Stomach smooth muscle (tissue), 2 donors: ENCODE data around the gene F10.
A peak's percentile ranks its signal among the peaks of the same experiment; 100 is the strongest.
"Not testable (repeated sequence)": the region's sequence is repeated elsewhere in the genome, so short reads cannot be mapped to it uniquely, and the experiment has no call there.

Experiments
- H3K27ac ChIP-seq: one replicate; pipeline ENCODE4 v1.7.0; 2013; ENCODE audit warnings: mild to moderate bottlenecking, low read length, inconsistent platforms
- H3K27me3 ChIP-seq, 2 donors: one replicate each; pipeline ENCODE4 v1.7.0; 2013; ENCODE audit warnings: low read length in 2 of 2; ENCODE audit not compliant: insufficient read depth in 2 of 2, control insufficient read depth in 1 of 2
- H3K36me3 ChIP-seq, 2 donors: one replicate each; pipeline ENCODE4 v1.7.0; 2013; ENCODE audit warnings: low read length in 2 of 2; ENCODE audit not compliant: control insufficient read depth in 2 of 2, insufficient read depth in 2 of 2
- H3K4me1 ChIP-seq: one replicate; pipeline ENCODE4 v1.7.0; 2013; ENCODE audit warnings: low read length; ENCODE audit not compliant: control insufficient read depth, insufficient read depth
- H3K4me3 ChIP-seq, 2 donors: one replicate each; pipeline ENCODE4 v1.7.0; 2013; ENCODE audit warnings: low read length in 2 of 2
- H3K9ac ChIP-seq, 2 donors: one replicate each; pipeline ENCODE4 v1.7.0; 2013; ENCODE audit warnings: low read length in 2 of 2, mild to moderate bottlenecking in 1 of 2
- H3K9me3 ChIP-seq, 2 donors: one replicate each; pipeline ENCODE4 v1.7.0; 2013; ENCODE audit warnings: low read length in 2 of 2; ENCODE audit not compliant: control insufficient read depth in 2 of 2
- donor health status: healthy.
- donor health status: Pancreatic carcinoma.

Gene F10

GRCh38 chr13:113105032-113105920, 17.3 kb upstream of the F10 start, which contains the start of gene F7:
Gene F7, plus strand, starts transcription at chr13:113105791. Its CDS starts 51 bp downstream, at chr13:113105842.
- no peak within 1 kb of the TSS for H3K9ac ChIP-seq
- H3K36me3 ChIP-seq, result no peaks in the 10 kb centered on the region
- no peak within 1 kb of the TSS for H3K4me3 ChIP-seq
- H3K27me3 ChIP-seq, result peaks cover 10 to 14% of the 10 kb centered on the region in 2 donors
- H3K4me1 ChIP-seq, result peaks cover 4% of the 10 kb centered on the region
- no peaks in the 10 kb centered on the region for H3K9me3 ChIP-seq
- no peak within 1 kb of the TSS for H3K27ac ChIP-seq

- peaks cover 11% of the 10 kb centered on the region for H3K4me1 ChIP-seq
- H3K9ac ChIP-seq, result no peak overlapping the region
- peaks cover 14 to 22% of the 10 kb centered on the region in 2 donors for H3K27me3 ChIP-seq
- H3K27ac ChIP-seq, result no peak overlapping the region
- no peaks in the 10 kb centered on the region for H3K9me3 ChIP-seq
- H3K4me3 ChIP-seq, result no peak overlapping the region
- no peaks in the 10 kb centered on the region for H3K36me3 ChIP-seq
Measured at GRCh38 chr13:113105921-113106452, 16.6 kb upstream of the F10 start.

- H3K9ac ChIP-seq, result no peak overlapping the region
- H3K4me3 ChIP-seq, result no peak overlapping the region
- H3K27me3 ChIP-seq, result peaks cover 19 to 23% of the 10 kb centered on the region in 2 donors
- H3K27ac ChIP-seq, result no peak overlapping the region
- no peaks in the 10 kb centered on the region for H3K9me3 ChIP-seq
- no peaks in the 10 kb centered on the region for H3K36me3 ChIP-seq
- H3K4me1 ChIP-seq, result peaks cover 11% of the 10 kb centered on the region
Measured at GRCh38 chr13:113106711-113107351, 15.8 kb upstream of the F10 start.

- H3K36me3 ChIP-seq, H3K9ac ChIP-seq, H3K4me3 ChIP-seq, H3K9me3 ChIP-seq, H3K27ac ChIP-seq: not testable (repeated sequence)
- Histone ChIP-seq H3K27me3 (peaks cover 20 to 28% of the 10 kb centered on the region in 2 donors), H3K4me1 (peaks cover 11% of the 10 kb centered on the region)
Measured at GRCh38 chr13:113108521-113108920, 14.1 kb upstream of the F10 start.

- Histone ChIP-seq H3K9ac (no peak overlapping the region), H3K27me3 (peaks cover 20 to 28% of the 10 kb centered on the region in 2 donors), H3K4me1 (peaks cover 11% of the 10 kb centered on the region), H3K36me3 (no peaks in the 10 kb centered on the region), H3K27ac (no peak overlapping the region), H3K9me3 (no peaks in the 10 kb centered on the region), H3K4me3 (no peak overlapping the region)
Measured at GRCh38 chr13:113109151-113110047, 13.2 kb upstream of the F10 start.

- Histone ChIP-seq H3K36me3 (no peaks in the 10 kb centered on the region), H3K27ac (no peak overlapping the region), H3K9me3 (no peaks in the 10 kb centered on the region), H3K27me3 (peaks cover 20 to 27% of the 10 kb centered on the region in 2 donors), H3K4me3 (peak overlapping the region in 1 of 2 donors; percentile 65), H3K4me1 (peaks cover 11% of the 10 kb centered on the region), H3K9ac (no peak overlapping the region)
Measured at GRCh38 chr13:113110048-113110851, 12.3 kb upstream of the F10 start.

- peaks cover 18 to 24% of the 10 kb centered on the region in 2 donors for H3K27me3 ChIP-seq
- no peaks in the 10 kb centered on the region for H3K36me3 ChIP-seq
- no peak overlapping the region for H3K27ac ChIP-seq
- peaks cover 11% of the 10 kb centered on the region for H3K4me1 ChIP-seq
- no peaks in the 10 kb centered on the region for H3K9me3 ChIP-seq
- peak overlapping the region in 1 of 2 donors; percentile 65 for H3K4me3 ChIP-seq
- H3K9ac ChIP-seq, result no peak overlapping the region
Measured at GRCh38 chr13:113110852-113111315, 11.7 kb upstream of the F10 start.

- H3K36me3 ChIP-seq, H3K27ac ChIP-seq, H3K4me3 ChIP-seq, H3K9ac ChIP-seq, H3K9me3 ChIP-seq: not testable (repeated sequence)
- Histone ChIP-seq H3K27me3 (peaks cover 18 to 24% of the 10 kb centered on the region in 2 donors), H3K4me1 (peaks cover 11% of the 10 kb centered on the region)
Measured at GRCh38 chr13:113111821-113112220, 10.8 kb upstream of the F10 start.

- H3K36me3 ChIP-seq, H3K27ac ChIP-seq, H3K4me3 ChIP-seq, H3K9ac ChIP-seq, H3K9me3 ChIP-seq: not testable (repeated sequence)
- peaks cover 11% of the 10 kb centered on the region for H3K4me1 ChIP-seq
- peaks cover 20 to 24% of the 10 kb centered on the region in 2 donors for H3K27me3 ChIP-seq
Measured at GRCh38 chr13:113112475-113112874, 10.1 kb upstream of the F10 start.
